Stimulated activated CD4-positive, alpha-beta T cell treated with anti-CD3 and anti-CD28 coated beads, TNF-alpha, amount 100 ng/mL, for 4 hours (primary cell): ENCODE results near the gene IL1R2.

ENCODE experiments used
- DNase-seq, 3 experiments: peaks; one replicate each; pipeline ENCODE4 v3.0.0-alpha.2; 2020; ENCODE audit warnings: low read depth in 3 of 3

Gene IL1R2

GRCh38 chr2:101991721-101992145 is at the start of gene IL1R2:
Gene IL1R2, plus strand, starts transcription at chr2:101991960. Its CDS starts 16,616 bp downstream, at chr2:102008576.
- DNase-seq, result no peak

DNA sequence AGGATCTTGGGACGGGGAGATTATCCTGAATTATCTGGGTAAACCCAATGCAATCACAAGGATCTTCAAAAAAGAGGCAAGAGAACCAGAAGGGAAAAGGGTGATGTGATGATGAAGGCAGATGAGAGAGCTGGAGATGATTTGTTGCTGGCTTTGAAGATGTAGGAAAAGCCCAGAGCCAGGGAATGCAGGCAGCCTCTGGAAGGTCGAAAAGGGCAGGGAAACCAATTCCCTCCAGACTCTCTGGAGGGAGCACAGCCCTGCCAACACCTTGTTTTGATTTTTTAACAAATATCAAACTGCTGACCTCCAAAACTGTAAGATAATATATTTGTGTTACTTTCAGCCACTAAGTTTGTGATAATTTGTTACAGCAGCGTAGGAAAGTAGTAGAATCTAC is 48.9 kb upstream of the IL1R2 start:
- no peak for DNase-seq

GRCh38 chr2:101946372-101947039 is 45.3 kb upstream of the IL1R2 start:
- DNase-seq, result no peak

DNA sequence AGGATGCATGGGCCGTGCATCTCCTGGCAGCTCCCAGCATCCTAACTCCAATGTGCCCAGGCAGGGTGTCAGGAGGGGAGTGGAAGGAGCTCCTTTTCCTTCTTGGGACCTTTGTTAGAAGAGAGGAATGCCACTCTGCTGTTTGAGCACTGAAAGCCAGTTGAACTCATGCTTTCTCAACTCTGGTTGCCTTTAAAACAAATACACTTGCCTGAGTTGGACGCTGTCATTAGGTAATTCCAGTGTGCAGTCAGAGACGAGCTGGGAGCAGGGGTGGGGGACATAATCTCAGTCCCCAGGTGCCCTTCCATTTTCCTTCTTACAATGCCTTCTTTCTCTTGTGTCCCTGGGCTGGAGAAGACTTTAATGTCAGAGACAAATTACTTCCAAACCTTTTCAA is 44.4 kb upstream of the IL1R2 start:
- DNase-seq, result no peak

DNA sequence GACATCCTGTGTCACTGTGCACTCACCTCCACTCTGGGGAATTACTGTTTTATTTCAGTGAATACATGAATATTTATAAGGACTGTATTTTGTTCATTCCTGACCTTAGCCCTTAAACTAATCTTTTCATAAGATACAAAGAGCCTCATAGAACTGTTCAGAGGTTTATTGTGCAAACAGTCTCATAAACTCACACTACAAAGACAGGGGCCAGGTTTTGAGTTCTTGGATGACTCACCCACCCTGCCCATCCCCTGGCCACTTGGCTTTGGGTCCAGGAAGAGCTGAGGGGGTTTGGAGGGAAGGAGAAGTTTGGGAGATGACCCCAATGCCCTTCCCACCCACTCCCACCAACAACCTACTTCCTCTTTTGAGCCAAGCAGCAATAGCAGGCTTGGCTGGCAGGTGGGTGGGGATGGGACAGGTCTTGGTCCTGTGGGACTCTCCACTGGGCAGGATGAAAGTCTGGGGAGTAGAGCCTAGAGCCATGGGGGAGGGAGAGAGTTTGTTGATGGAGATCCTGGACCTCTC is 43.1 kb upstream of the IL1R2 start:
- no peak for DNase-seq

DNA sequence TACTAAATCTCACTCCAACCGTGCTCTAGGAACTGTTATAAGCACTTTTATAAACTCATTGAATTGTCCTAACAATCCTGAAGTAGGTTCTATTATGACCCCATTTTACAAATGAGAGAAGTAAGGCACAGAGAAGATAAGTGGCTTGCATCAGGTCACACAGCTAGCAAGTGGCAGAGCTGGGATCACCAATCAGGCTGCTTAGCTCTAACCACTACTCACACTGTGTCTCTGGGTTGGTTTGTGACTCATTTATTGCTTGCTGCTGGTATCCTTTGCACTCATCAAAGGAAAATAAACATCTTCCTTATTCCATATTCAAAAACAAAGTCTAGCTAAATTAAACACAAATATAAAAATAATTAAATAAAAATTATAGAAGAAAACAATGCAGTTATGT is 42.5 kb upstream of the IL1R2 start:
- DNase-seq, result no peak

- no peak for DNase-seq
These were observed 40.5 kb upstream of the IL1R2 start for GRCh38 chr2:101951296-101951695.

- no peak for DNase-seq
These were observed 39.2 kb upstream of the IL1R2 start for GRCh38 chr2:101952551-101952950.

DNA sequence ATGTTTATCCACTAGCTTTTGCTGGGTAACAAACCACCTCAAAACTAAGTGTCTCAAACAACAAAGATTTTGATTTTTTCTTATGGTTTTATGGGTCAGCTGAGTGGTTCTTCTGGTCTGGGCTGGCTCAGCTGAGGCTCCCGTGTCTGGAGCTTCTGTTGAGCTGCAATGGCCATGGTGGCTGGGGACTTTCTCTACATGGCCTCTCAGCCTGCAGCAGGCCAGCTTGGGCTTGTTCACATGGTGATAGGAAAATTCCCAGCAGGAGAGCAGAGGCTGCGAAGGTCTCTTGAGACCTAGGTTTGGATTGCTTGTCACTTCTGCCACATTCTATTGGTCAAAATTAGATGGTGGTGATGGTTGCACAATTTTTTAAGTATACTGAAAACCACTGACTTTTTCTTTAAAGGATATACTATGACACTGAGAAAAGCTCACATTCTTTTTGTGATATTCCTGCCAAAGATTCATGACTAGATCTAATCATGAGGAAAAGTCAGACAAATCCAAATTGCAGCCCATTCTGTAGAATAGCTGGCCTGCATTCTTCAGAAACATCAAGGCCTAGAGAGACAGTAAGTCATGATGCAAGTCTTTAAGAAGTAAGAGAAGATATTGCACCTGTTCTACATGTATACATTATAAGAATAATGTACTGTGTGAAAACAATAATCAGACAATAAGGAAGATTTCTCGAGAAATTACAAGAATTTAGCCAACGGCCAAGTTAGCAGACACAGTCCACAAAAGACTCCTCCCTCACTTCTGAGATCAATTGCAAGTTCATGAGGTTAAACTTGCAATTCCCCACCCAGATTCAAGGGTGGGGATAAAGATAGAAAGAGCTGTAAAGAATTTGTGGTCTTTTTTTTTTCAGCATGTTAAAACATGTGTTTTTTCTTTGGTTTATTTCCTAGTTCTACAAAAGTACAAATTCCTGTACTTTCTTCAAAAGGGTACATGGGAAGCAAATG is 35.0 kb upstream of the IL1R2 start:
- DNase-seq, result no peak

- no peak for DNase-seq
These were observed 33.7 kb upstream of the IL1R2 start for GRCh38 chr2:101958061-101958460.

GRCh38 chr2:101960819-101961337 is 30.9 kb upstream of the IL1R2 start:
- no peak for DNase-seq

DNA sequence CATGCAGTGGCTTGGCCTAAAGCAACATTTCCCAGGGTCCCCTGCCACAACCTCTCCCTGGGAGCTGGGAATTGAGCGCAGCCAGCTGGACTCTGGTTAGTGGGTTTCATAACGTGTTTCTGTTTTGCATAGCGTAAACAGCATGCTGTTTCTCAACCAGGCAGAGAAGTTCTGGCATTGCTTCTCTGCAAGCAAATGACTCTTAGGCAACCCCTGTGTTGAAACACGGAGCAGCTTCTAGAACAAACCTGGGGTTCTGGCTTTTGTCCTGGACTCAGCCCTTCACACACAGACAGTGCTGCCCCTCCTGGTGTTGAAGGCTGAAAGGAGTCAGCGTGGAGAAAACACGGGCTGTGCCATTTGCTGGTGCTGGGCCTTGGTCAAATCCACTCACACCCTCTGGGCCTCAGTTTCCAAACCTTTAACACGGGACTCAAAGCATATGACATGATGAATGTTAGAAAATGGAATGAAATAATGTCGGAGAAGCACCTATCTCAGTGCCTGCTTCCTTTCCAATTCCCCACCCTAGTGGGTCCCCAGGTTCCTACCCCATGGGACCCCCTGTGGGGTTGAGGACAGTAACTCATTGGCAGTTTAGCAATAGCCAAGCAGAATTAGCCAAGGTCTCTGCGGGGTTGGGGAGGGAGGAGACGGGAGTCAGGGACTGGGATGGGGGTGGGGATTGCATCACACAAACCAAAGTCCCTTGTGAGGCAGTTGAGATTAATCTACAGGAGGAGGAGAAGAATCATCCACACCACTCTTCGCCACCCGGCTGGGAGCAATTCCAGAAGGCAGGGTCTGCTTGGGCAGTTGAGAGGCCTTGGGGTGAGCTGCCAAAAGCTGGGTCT is 30.2 kb upstream of the IL1R2 start:
- no peak for DNase-seq

DNA sequence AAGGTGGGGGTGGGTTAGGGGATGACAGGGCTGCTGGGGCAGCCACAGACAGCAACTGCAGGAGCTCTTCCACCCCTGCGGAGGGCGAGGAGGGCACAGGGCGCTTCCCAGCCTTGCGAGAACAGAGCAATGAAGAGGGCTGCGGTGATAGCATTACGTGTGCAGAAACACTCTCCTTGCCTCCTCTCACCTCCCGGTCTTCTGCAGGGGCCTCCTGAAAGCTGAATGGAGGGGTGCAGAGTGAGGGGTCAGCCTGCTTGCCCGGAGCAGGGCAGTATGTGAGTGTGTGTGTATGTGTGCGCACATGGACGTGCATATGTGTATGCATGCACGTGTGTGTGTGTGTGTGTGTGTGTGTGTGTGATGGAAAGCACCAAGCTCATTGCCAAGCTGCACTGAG is 29.5 kb upstream of the IL1R2 start:
- no peak for DNase-seq

GRCh38 chr2:101963198-101963597 is 28.6 kb upstream of the IL1R2 start:
- DNase-seq, result no peak

DNA sequence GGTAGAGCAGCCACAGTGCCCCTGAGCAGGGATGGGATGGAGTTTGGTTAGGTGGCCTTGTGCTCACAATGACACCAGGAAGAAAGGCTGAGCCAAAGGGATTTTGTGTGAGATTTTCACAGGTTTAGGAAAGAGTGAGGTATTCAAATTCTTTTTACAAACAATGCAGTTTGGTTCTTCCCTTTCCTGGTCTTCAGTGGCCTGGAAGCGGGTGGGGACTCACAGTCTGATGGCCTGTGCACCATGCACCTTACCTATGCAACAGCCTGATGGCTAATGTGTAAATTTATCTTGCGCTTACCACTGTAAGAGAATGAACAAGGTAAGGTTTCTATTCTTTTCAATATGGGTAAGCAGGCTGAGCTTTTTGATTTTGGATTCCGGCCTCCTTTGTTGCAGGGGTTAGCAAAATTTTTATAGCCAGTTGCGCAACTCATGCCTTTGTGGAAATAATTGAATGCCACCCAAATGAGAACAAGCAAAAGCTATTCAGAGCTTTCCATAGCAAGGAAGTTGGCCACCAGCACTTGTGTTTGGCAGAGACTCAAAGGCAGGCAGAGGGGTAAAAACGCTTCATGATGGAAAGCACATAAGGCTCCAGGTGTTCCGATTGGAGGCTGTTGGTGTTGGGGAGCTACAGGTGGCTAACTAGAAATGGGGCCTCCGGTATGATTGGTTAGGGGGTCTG is 23.8 kb upstream of the IL1R2 start:
- no peak for DNase-seq

GRCh38 chr2:101969723-101970122 is 22.0 kb upstream of the IL1R2 start:
- no peak for DNase-seq

DNA sequence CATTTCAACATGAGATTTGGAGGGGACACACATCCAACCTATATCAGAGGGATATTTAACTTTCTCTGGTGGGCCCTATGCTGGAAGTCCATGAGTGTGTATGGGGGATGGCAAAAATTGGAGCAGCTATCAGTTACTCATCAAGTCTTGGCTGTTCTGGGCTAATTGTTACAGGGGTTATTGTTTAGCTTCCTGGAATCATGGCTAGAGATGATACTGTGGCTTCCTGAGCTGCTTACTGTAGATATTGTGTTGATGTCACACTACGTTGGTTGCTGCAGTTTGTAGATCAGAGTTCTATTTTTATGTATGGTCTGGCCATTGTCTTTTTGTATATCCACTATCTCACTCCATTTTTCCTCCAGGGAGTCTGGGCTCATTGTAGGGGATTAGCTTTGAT is 20.9 kb upstream of the IL1R2 start:
- DNase-seq, result no peak

GRCh38 chr2:101971836-101972235 is 19.9 kb upstream of the IL1R2 start:
- DNase-seq, result no peak

GRCh38 chr2:101972621-101973434 is 18.9 kb upstream of the IL1R2 start:
- DNase-seq, result no peak

DNA sequence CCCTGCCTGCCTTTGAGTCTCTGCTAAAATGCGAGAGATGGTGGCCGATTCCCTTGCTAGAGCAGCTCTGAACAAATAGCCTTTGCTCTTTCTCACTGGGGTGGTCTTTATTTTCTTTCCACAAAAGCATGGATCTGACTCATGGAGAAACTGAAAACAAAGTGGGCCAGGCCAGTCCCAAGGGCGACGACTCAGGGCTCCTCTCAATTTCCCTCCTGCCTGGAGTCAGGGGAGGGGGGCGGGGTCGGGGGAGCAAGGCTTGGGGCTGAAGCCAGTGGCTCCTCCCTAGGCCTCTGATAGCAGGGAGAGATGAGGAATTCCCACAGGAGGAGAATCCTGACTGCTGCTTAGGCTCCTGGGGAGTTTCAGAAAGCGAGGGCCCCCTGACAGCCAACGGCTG is 17.1 kb upstream of the IL1R2 start:
- no peak for DNase-seq
